Keratinocyte (primary cell): ENCODE data around the gene RHBDD3. TPM values are rescaled to one million over a fixed set of nuclear protein-coding genes. Genes with fewer than 3 reads are reported as not detected.

Experiments
- DNase-seq: peaks from one replicate; pipeline ENCODE4 v3.0.0-alpha.2; 2011; ENCODE audit warnings: low read depth, missing footprints, low spot score
- FAIRE-seq: peaks from 2 replicates; lab custom pipeline; 2011; peaks lifted over from hg19 to GRCh38; lab: Jason Lieb, UNC
- H2AFZ ChIP-seq: 2 replicates; pipeline ENCODE4 v1.6.0; 2012; ENCODE audit warnings: low read length, control low read depth, inconsistent platforms; ENCODE audit not compliant: control insufficient read depth
- H3K27ac ChIP-seq: 2 replicates; pipeline ENCODE4 v1.5.1; 2011; ENCODE audit warnings: low read length; ENCODE audit not compliant: control insufficient read depth, insufficient read depth
- H3K27me3 ChIP-seq: 3 replicates; pipeline ENCODE4 v1.6.0; 2011; ENCODE audit warnings: low read length; ENCODE audit not compliant: control insufficient read depth, insufficient read depth; ENCODE audit errors: extremely low read depth
- H3K36me3 ChIP-seq, 2 experiments: 2 replicates in 1 of 2; 3 replicates in 1 of 2; pipeline ENCODE4 v1.5.1; 2011; ENCODE audit warnings: low read length in 2 of 2, mild to moderate bottlenecking in 1 of 2; ENCODE audit not compliant: control insufficient read depth in 2 of 2, insufficient read depth in 2 of 2; ENCODE audit errors: extremely low read depth in 1 of 2
- H3K4me1 ChIP-seq: 3 replicates; pipeline ENCODE4 v1.5.1; 2011; ENCODE audit warnings: low read length; ENCODE audit not compliant: control insufficient read depth, insufficient read depth; ENCODE audit errors: extremely low read depth
- H3K4me2 ChIP-seq: 3 replicates; pipeline ENCODE4 v1.6.0; 2011; ENCODE audit warnings: low read depth, low read length; ENCODE audit not compliant: control insufficient read depth, insufficient read depth; ENCODE audit errors: extremely low read depth
- H3K4me3 ChIP-seq, 3 experiments: fragments of 200-600 bp in 1 of 3; sonication (generic) in 1 of 3; 2 replicates in 2 of 3; 3 replicates in 1 of 3; pipeline ENCODE4 v1.5.1; 2011 to 2016; ENCODE audit warnings: low read length in 3 of 3, mild to moderate bottlenecking in 3 of 3, control low read depth in 2 of 3, inconsistent platforms in 1 of 3, low read depth in 1 of 3, mixed read lengths in 1 of 3, mixed run types in 1 of 3, moderate library complexity in 1 of 3; ENCODE audit not compliant: control insufficient read depth in 2 of 3, insufficient read depth in 2 of 3; ENCODE audit errors: extremely low read depth in 1 of 3
- H3K79me2 ChIP-seq: 2 replicates; pipeline ENCODE4 v1.6.0; 2012; ENCODE audit warnings: low read length; ENCODE audit not compliant: control insufficient read depth, insufficient read depth
- H3K9ac ChIP-seq: 3 replicates; pipeline ENCODE4 v1.6.0; 2011; ENCODE audit warnings: low read length; ENCODE audit not compliant: control insufficient read depth, insufficient read depth; ENCODE audit errors: extremely low read depth
- H3K9me1 ChIP-seq: 3 replicates; pipeline ENCODE4 v1.6.0; 2011; ENCODE audit warnings: low read length; ENCODE audit not compliant: control insufficient read depth, insufficient read depth; ENCODE audit errors: extremely low read depth
- H3K9me3 ChIP-seq: 2 replicates; pipeline ENCODE4 v1.5.1; 2012; ENCODE audit warnings: low read depth, low read length; ENCODE audit not compliant: control insufficient read depth
- H4K20me1 ChIP-seq: 3 replicates; pipeline ENCODE4 v1.6.0; 2011; ENCODE audit warnings: low read length; ENCODE audit not compliant: control insufficient read depth, insufficient read depth; ENCODE audit errors: extremely low read depth
- CTCF ChIP-seq, 3 experiments: IDR thresholded peaks in 1 of 3; conservative IDR thresholded peaks in 1 of 3; optimal IDR thresholded peaks in 1 of 3; 2 replicates in 2 of 3; 3 replicates in 1 of 3; pipeline versions ENCODE3 to v1.5.1; 2011; ENCODE audit warnings: low read length in 3 of 3, mild to moderate bottlenecking in 3 of 3, moderate library complexity in 2 of 3, control low read depth in 1 of 3, inconsistent platforms in 1 of 3; ENCODE audit not compliant: insufficient read depth in 2 of 3; ENCODE audit errors: extremely low read depth in 1 of 3
- EZH2 ChIP-seq: IDR thresholded peaks from one replicate; pipeline ENCODE4 v1.6.1; 2012; ENCODE audit warnings: inconsistent platforms, mild to moderate bottlenecking, low read length, moderate library complexity
- dilution Hi-C: fragments of 300-500 bp; cut with MboI; formaldehyde crosslinking; loops from one replicate; pipeline ENCODE4 v1.7.0; 2020; ENCODE audit warnings: low sequenced_read_pairs; ENCODE audit not compliant: extremely low pct_ligation_motif_present
- polyA plus RNA-seq, 5 experiments: library from polyadenylated mRNA; depleted of rRNA in 3 of 5; stranded (reverse) in 3 of 5; stranded (forward) in 1 of 5; unstranded in 1 of 5; fragments of >200 nt; gene quantifications; 1 replicate in 1 of 5; 2 replicates in 3 of 5; 3 replicates in 1 of 5; pipeline versions ENCODE4 v1.2.1 to v1.2.3, GENCODE V29; 2011 to 2012; ENCODE audit warnings: missing spikeins in 2 of 5, low read depth in 1 of 5, low replicate concordance in 1 of 5

RHBDD3 gene
- polyA plus RNA-seq, 1 donor (not counting 4 experiments of a cell fraction or from before 2014, with no cell fraction given), result 10.3 TPM

DNA sequence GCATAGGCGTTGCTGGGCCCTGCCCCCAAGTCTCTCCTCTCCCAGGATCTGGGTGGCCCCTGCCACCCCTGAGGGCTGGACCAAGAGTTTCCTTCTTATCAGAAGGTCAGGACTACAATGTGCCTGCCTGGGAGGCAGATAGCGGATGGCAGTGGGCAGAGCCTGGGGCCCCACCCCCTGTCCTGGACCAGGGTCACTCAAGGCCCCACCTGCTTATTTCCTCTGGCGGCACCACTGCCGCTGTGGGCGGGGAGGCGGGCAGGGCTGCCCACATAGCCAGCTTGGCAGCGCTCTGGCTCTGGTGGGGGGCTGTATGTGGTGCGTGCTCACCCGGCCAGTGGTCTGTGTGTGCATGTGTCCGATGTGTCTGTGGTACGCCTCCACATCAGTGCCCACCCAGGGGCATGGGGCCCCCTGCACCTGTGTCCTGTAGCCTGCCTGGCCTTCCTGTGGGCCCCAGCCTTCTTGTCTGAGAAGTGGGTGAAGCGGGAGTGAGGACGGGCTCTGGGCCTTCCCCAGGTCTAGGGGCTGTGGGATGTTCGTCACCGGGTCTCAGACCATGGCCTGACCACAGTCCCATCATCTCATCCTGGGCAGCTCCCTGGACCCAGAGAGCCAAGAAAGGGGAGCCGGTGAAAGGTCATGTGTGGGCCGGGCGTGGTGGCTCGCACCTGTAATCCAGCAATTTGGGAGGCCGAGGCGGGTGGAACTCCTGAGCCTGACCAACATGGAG is 41.7 kb upstream of the RHBDD3 start:
- Histone ChIP-seq H3K9ac (peak overlapping the region; percentile 79), H3K4me3 (peak overlapping the region; percentile 17 to 58 (median 46))
- no peak for TF ChIP-seq EZH2
- no peak for TF ChIP-seq CTCF (optimal IDR thresholded peaks at IDR 0.05 in 1 of 3, IDR thresholded peaks at IDR 0.05 in 1 of 3, conservative IDR thresholded peaks at IDR 0.05 in 1 of 3; ENCODE audit: extremely low read depth in 1 of 3, insufficient read depth in 2 of 3, low read length in 3 of 3)

DNA sequence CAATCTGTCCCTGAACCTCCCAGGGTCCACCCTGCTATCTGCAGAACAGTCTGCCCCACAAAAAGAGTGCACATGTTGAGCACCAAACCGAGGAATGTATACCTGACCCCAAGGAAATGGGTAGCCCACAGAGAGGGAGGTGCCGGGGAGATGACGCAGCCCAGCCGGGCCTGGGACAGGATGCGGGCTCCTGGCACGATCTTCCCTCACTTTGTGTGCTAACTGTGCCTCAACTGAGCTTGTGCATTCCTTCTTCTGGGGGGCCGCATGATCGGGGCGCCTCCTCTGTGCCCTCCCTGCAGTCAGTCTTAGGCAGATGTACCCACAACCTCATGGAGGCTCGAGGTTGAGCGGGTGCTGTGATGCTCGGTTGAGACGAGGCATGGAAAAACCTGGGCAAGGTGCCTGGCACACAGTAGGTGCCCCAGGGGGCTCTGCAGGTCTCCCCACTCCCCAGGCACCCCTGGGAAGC is 41.0 kb upstream of the RHBDD3 start:
- peak; percentile 57 for DNase-seq
- dilution Hi-C loops, result no loop called here
- H3K4me3 ChIP-seq, result peak overlapping the region; percentile 17 to 80 (median 74)

More for the DNA sequence above, 41.7 kb upstream of the RHBDD3 start:
- Histone ChIP-seq H3K79me2 (peaks cover 24% of the 10 kb centered on the region), H3K36me3 (peaks cover 5 to 20% of the 10 kb centered on the region in 2 experiments), H3K9me1 (no peaks in the 10 kb centered on the region), H3K4me1 (peaks cover 47% of the 10 kb centered on the region), H4K20me1 (peaks cover 7% of the 10 kb centered on the region), H3K27ac (peak overlapping the region; percentile 81), H3K9me3 (no peaks in the 10 kb centered on the region), H2AFZ (no peak overlapping the region), H3K27me3 (peaks cover 15% of the 10 kb centered on the region), H3K4me2 (peak overlapping the region; percentile 86)
- DNase-seq (no peak), FAIRE-seq (no peak)
- dilution Hi-C loops, result no loop called here

More for the DNA sequence above, 41.0 kb upstream of the RHBDD3 start:
- peaks cover 24% of the 10 kb centered on the region for H3K79me2 ChIP-seq
- TF ChIP-seq CTCF (optimal IDR thresholded peaks at IDR 0.05 in 1 of 3, IDR thresholded peaks at IDR 0.05 in 1 of 3, conservative IDR thresholded peaks at IDR 0.05 in 1 of 3; ENCODE audit: extremely low read depth in 1 of 3, insufficient read depth in 2 of 3, low read length in 3 of 3) (no peak), EZH2 (no peak)
- H4K20me1 ChIP-seq, result peaks cover 7% of the 10 kb centered on the region
- peaks cover 9% of the 10 kb centered on the region for H3K27me3 ChIP-seq
- H3K9me3 ChIP-seq, result no peaks in the 10 kb centered on the region
- H3K4me2 ChIP-seq, result peak overlapping the region; percentile 86
- peak overlapping the region; percentile 79 for H3K9ac ChIP-seq
- peak; percentile 96 for FAIRE-seq
- peaks cover 43% of the 10 kb centered on the region for H3K4me1 ChIP-seq
- no peaks in the 10 kb centered on the region for H3K9me1 ChIP-seq
- peaks cover 5 to 20% of the 10 kb centered on the region in 2 experiments for H3K36me3 ChIP-seq
- peak overlapping the region; percentile 81 for H3K27ac ChIP-seq
- H2AFZ ChIP-seq, result no peak overlapping the region
